Measurements from ENCODE around the gene KCNK17. TPM values are rescaled to one million over a fixed set of nuclear protein-coding genes. Genes with fewer than 3 reads are reported as not detected.

KCNK17 gene
- total RNA-seq, 4 donors from 2014 or later = 0.24 to 0.28 TPM; not detected in 2

- TF ChIP-seq CTCF (IDR thresholded peaks at IDR 0.05) = no peak
- DNase-seq (ENCODE audit: low spot score) (no peak), ATAC-seq (ENCODE audit: low FRiP score) (no peak)
These were observed 29.2 kb upstream of the KCNK17 start for GRCh38 chr6:39343396-39343870.

- ATAC-seq (ENCODE audit: low FRiP score) = no peak
- TF ChIP-seq CTCF (IDR thresholded peaks at IDR 0.05) = no peak
- no peak for DNase-seq (ENCODE audit: low spot score)
These were observed 28.6 kb upstream of the KCNK17 start for GRCh38 chr6:39342692-39343395.

- ATAC-seq (ENCODE audit: low FRiP score) (no peak), DNase-seq (ENCODE audit: low spot score) (no peak)
- TF ChIP-seq CTCF (IDR thresholded peaks at IDR 0.05) = no peak
These were observed 27.7 kb upstream of the KCNK17 start for GRCh38 chr6:39341937-39342336.

- DNase-seq (ENCODE audit: low spot score) (no peak), ATAC-seq (ENCODE audit: low FRiP score) (no peak)
- TF ChIP-seq CTCF (IDR thresholded peaks at IDR 0.05) = no peak
These were observed 27.1 kb upstream of the KCNK17 start for GRCh38 chr6:39341352-39341751.

GRCh38 chr6:39339868-39340550 lies 25.8 kb upstream of the KCNK17 start:
- DNase-seq (ENCODE audit: low spot score) (no peak), ATAC-seq (ENCODE audit: low FRiP score) (no peak)
- TF ChIP-seq CTCF (IDR thresholded peaks at IDR 0.05) = no peak

GRCh38 chr6:39339096-39339867 lies 25.1 kb upstream of the KCNK17 start:
- DNase-seq (ENCODE audit: low spot score) = no peak
- no peak for TF ChIP-seq CTCF (IDR thresholded peaks at IDR 0.05)
- no peak for ATAC-seq (ENCODE audit: low FRiP score)
